ENCODE data around the gene FBLN7.
A peak's percentile ranks its signal among the peaks of the same experiment; 100 is the strongest.
"Not testable (repeated sequence)": the region's sequence is repeated elsewhere in the genome, so short reads cannot be mapped to it uniquely, and the experiment has no call there.

FBLN7 gene, protein sequence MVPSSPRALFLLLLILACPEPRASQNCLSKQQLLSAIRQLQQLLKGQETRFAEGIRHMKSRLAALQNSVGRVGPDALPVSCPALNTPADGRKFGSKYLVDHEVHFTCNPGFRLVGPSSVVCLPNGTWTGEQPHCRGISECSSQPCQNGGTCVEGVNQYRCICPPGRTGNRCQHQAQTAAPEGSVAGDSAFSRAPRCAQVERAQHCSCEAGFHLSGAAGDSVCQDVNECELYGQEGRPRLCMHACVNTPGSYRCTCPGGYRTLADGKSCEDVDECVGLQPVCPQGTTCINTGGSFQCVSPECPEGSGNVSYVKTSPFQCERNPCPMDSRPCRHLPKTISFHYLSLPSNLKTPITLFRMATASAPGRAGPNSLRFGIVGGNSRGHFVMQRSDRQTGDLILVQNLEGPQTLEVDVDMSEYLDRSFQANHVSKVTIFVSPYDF

GRCh38 chr2:112138159-112139032, at the start of gene FBLN7:
TSS of gene FBLN7 (plus strand) at chr2:112138385. CDS start at chr2:112138656, 271 bp downstream.
- DNase-seq = peak; percentile 76

DNA sequence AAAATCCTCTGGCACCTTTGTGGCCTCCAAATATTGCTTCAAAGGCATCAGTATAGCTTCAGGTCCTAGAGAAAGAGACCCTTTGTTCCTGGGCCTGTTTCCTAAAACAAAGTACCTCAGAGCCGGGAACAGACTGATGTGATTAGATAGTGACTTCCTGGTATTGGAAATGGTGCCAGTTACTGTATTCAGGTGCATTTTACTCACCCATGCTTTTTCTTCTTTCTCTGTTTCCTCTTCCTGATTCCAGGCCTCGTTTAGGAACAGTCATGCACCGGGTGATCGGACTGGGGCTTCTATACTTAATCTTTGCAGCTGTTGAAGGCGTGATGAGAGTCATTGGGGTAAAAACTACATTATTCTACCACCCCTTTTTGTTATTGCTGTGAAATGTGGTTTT, 48.8 kb upstream of the FBLN7 start:
- DNase-seq = no peak

DNA sequence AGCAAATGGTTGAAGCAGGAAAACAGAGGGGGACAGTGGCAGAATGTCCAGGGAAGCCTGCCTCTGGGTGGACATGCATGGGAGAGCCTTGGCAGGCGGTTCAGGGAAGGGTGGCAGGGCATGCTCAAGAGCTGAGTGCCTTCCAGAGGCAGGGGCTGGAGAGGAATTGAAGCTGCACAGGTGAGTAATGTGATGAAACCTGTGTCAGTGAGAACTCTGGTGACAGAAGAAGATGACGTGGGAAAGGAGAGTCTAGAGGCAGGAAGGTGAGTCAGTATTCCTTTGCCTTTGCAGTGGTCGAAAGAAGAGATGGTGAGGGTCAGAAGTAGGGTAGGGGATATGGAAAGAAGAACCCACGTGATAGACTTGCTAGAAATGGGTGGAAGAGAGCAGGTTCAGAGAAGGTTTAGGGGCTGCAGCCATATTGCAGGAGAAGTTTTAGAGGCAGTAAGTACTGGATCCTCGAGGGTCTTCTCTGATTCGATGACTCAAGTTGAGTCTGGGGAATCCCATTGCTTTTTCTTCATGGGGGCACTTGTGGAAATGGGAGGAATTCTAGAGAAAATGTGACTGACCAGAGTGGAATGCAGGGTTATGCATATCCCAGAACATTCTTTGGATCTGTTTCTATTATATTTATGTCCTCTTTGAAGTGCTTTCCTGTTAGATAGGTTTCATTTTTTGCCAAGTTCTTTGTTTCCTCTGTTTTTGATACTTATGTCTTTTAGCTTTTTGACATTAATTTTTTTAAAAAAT, 45.7 kb upstream of the FBLN7 start:
- DNase-seq = no peak

GRCh38 chr2:112093216-112093615, 45.0 kb upstream of the FBLN7 start:
- no peak for DNase-seq

- DNase-seq = no peak
Measured at GRCh38 chr2:112095681-112096080, 42.5 kb upstream of the FBLN7 start.

GRCh38 chr2:112096098-112096497, 42.1 kb upstream of the FBLN7 start:
- DNase-seq = no peak

- DNase-seq = no peak
Measured at GRCh38 chr2:112108178-112108832, 29.9 kb upstream of the FBLN7 start.

- DNase-seq = no peak
Measured at GRCh38 chr2:112109278-112109677, 28.9 kb upstream of the FBLN7 start.

- no peak for DNase-seq
Measured at GRCh38 chr2:112110966-112111365, 27.2 kb upstream of the FBLN7 start.

DNA sequence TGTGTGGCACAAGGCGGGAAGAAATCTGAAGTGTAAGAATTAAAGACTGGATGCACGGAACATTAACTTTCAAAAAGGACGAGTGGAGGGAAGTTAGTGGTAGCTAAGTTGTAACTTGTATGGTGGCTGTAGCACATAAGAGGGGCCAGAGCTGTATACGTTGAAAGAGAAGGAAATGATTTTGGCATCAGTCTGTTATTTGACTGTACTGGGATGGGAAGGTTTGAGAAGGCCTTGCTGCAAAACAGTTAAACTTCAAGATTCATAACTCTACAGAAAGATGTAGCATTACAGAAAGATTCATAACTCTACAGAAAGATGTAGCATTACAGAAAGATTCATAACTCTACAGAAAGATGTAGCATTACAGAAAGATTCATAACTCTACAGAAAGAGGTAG, 24.8 kb upstream of the FBLN7 start:
- not testable (repeated sequence) for DNase-seq

- DNase-seq = no peak
Measured at GRCh38 chr2:112118148-112118547, 20.0 kb upstream of the FBLN7 start.

DNA sequence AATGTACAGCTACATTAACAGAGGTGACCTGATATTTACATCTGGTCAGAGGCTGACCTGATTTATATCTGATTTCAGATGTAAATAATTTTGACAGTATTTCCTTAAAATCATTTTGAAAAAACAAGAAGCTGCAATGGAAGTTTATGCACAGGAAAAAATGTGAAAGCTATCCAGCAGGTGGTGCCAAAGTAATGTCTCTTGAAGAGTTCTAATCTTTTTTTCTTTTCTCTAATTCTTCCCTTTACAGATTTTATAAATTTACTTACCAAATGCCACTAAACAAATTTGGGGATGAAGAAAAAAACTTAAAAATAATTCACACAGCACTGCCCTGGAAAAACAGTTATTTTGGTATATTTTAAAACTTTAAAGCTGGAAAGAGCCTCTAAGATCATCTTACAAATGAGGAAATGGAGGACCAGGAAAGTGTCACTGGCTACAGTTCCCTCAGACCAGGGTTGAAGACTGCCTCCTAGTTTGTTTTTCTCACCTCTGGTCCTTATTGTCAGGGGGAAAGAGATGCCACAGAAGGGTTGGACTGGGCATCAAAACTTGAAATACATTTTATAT, 16.4 kb upstream of the FBLN7 start:
- peak; percentile 83 for DNase-seq

- DNase-seq = no peak
Measured at GRCh38 chr2:112129060-112129459, 9.1 kb upstream of the FBLN7 start.

DNA sequence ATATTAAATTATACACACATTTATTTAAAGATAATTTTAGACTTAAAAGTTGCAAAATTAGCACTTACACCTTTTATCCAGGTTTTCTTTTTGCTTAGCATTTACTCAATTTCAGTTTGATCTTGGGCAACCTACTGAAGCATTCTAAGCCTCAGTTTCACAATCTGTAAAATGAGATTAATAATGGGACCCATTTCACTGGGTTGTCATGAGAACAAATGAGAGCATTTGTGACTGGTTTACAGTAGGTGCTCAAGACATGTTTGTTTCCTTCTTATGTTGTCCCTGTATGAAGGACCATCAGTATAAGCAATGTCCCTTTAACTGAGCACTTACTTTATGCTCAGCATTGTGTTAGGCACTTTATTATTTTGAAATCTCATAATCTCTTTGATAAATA, 4.8 kb upstream of the FBLN7 start:
- DNase-seq = no peak

- no peak for DNase-seq
Measured at GRCh38 chr2:112134120-112134519, 4.1 kb upstream of the FBLN7 start.

- peak; percentile 73 for DNase-seq
Measured at GRCh38 chr2:112136096-112136495, 2.1 kb upstream of the FBLN7 start.

- DNase-seq = no peak
Measured at GRCh38 chr2:112137516-112138158, 548 bp upstream of the FBLN7 start.

- DNase-seq = not testable (repeated sequence)
Measured at GRCh38 chr2:112139033-112139614, 939 bp downstream of the FBLN7 start.

GRCh38 chr2:112139661-112140204, 1.5 kb downstream of the FBLN7 start:
- DNase-seq = not testable (repeated sequence)

DNA sequence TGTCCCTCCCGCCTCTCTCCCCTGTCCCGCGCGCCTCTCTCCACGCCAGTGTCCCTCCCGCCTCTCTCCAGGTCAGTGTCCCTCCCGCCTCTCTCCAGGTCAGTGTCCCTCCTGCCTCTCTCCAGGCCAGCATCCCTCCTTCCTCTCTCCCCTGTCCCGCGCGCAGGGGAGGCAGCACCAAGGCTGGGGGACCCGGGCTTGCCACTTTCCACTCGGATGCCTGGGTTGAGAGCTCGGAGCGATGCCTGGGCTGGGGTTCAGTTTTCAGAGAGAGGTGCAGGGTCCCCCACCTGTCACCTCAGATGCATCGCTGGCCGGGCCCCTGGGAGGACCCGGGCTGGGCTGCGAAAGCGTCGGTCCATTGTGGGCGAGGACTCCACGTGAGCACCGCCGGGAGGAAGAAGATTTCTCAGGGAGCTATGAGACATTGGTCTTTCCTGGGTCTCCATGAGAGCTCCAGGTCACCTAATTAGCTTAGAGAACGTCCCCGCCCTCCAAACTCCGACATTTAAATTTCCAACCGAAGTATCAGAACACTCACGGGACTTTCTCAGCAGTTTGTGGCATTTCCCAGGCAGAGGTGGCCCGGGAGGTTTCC, 2.1 kb downstream of the FBLN7 start:
- peak; percentile 56 for DNase-seq

Data from eye (tissue), 1 donor.